ENCODE data around the gene ASCL3. TPM values are rescaled to one million over a fixed set of nuclear protein-coding genes. Genes with fewer than 3 reads are reported as not detected.
A peak's percentile ranks its signal among the peaks of the same experiment; 100 is the strongest.

ASCL3 gene
- total RNA-seq, 1 donor from 2014 or later: not detected

GRCh38 chr11:8910649-8911026 lies 32.2 kb downstream of the ASCL3 start:
- peak overlapping the region; percentile 60 for H2AFZ ChIP-seq (ENCODE audit: low read depth, low read length)
- no peak for FAIRE-seq
- H3K27me3 ChIP-seq (ENCODE audit: insufficient read depth, low read length): no peaks in the 10 kb centered on the region
- peaks cover 2% of the 10 kb centered on the region for H3K36me3 ChIP-seq (ENCODE audit: insufficient read depth, low read length)
- H3K79me2 ChIP-seq (ENCODE audit: insufficient read depth, low read length): peaks cover 25% of the 10 kb centered on the region
- Mint-ChIP-seq H3K4me3 (ENCODE audit: unreplicated experiment) (peak overlapping the region; percentile 81), H3K27me3 (ENCODE audit: low read depth, unreplicated experiment) (no peaks in the 10 kb centered on the region), H3K4me1 (ENCODE audit: low read depth, unreplicated experiment) (peaks cover 46% of the 10 kb centered on the region), H3K36me3 (ENCODE audit: low read depth, unreplicated experiment) (no peaks in the 10 kb centered on the region), H3K27ac (ENCODE audit: unreplicated experiment) (no peak overlapping the region), H3K9me3 (ENCODE audit: unreplicated experiment) (no peaks in the 10 kb centered on the region)
- H4K20me1 ChIP-seq (ENCODE audit: insufficient read depth, low read length): no peaks in the 10 kb centered on the region
- H3K4me3 ChIP-seq (ENCODE audit: insufficient read depth, low read depth, low read length): peak overlapping the region; percentile 68
- no peak for TF ChIP-seq CTCF (IDR thresholded peaks at IDR 0.05; ENCODE audit: insufficient read depth, low read depth, low read length)
- no peak for TF ChIP-seq EZH2 (IDR thresholded peaks at IDR 0.05; ENCODE audit: insufficient read depth, low read length)
- no peaks in the 10 kb centered on the region for H3K9me3 ChIP-seq (ENCODE audit: insufficient read depth, low read depth, low read length)
- no peak overlapping the region for H3K27ac ChIP-seq (ENCODE audit: low read depth, low read length)
- no peak for DNase-seq (ENCODE audit: low read depth)
- H3K9ac ChIP-seq (ENCODE audit: low read length): peak overlapping the region; percentile 74
- H3K4me1 ChIP-seq (ENCODE audit: insufficient read depth, low read length): peaks cover 42% of the 10 kb centered on the region
- H3K4me2 ChIP-seq (ENCODE audit: low read length): peak overlapping the region; percentile 95

DNA sequence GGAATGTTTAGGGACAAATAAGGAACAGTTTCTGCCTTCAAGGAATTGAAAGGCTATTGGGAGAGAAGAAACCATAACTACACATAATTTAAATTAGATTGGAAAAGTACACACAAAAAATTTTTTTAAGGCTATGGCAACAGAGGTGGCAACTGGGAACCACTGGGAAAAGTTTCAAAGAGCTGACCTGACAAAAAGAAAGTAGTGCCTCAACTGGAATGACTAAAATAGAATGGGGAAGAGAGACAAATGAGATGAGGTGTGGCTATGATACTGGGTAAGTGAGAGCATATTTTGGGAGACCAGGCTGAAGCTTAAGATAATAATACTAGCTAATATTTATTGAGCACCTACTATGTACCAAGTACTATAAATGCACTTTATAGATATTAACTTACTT lies 34.7 kb downstream of the ASCL3 start:
- Histone ChIP-seq H3K9ac (ENCODE audit: low read length) (no peak overlapping the region), H3K79me2 (ENCODE audit: insufficient read depth, low read length) (peaks cover 14% of the 10 kb centered on the region), H3K4me1 (ENCODE audit: insufficient read depth, low read length) (peaks cover 34% of the 10 kb centered on the region), H3K9me3 (ENCODE audit: insufficient read depth, low read depth, low read length) (no peaks in the 10 kb centered on the region), H3K4me3 (ENCODE audit: insufficient read depth, low read depth, low read length) (no peak overlapping the region), H3K27me3 (ENCODE audit: insufficient read depth, low read length) (no peaks in the 10 kb centered on the region), H3K27ac (ENCODE audit: low read depth, low read length) (no peak overlapping the region), H2AFZ (ENCODE audit: low read depth, low read length) (no peak overlapping the region), H3K4me2 (ENCODE audit: low read length) (no peak overlapping the region), H4K20me1 (ENCODE audit: insufficient read depth, low read length) (no peaks in the 10 kb centered on the region), H3K36me3 (ENCODE audit: insufficient read depth, low read length) (no peaks in the 10 kb centered on the region)
- no peak overlapping the region for H3K27ac Mint-ChIP-seq (ENCODE audit: unreplicated experiment)
- FAIRE-seq: no peak
- H3K4me1 Mint-ChIP-seq (ENCODE audit: low read depth, unreplicated experiment): peaks cover 32% of the 10 kb centered on the region
- H3K4me3 Mint-ChIP-seq (ENCODE audit: unreplicated experiment): no peak overlapping the region
- no peaks in the 10 kb centered on the region for H3K36me3 Mint-ChIP-seq (ENCODE audit: low read depth, unreplicated experiment)
- DNase-seq (ENCODE audit: low read depth): no peak
- TF ChIP-seq EZH2 (IDR thresholded peaks at IDR 0.05; ENCODE audit: insufficient read depth, low read length): no peak
- no peak for TF ChIP-seq CTCF (IDR thresholded peaks at IDR 0.05; ENCODE audit: insufficient read depth, low read depth, low read length)
- no peaks in the 10 kb centered on the region for H3K27me3 Mint-ChIP-seq (ENCODE audit: low read depth, unreplicated experiment)
- no peaks in the 10 kb centered on the region for H3K9me3 Mint-ChIP-seq (ENCODE audit: unreplicated experiment)

GRCh38 chr11:8907116-8907515 lies 35.7 kb downstream of the ASCL3 start:
- no peaks in the 10 kb centered on the region for H3K9me3 Mint-ChIP-seq (ENCODE audit: unreplicated experiment)
- peak overlapping the region; percentile 74 for H3K4me2 ChIP-seq (ENCODE audit: low read length)

More at GRCh38 chr11:8907116-8907515, 35.7 kb downstream of the ASCL3 start:
- H3K4me1 ChIP-seq (ENCODE audit: insufficient read depth, low read length): peaks cover 30% of the 10 kb centered on the region
- H3K27ac Mint-ChIP-seq (ENCODE audit: unreplicated experiment): peak overlapping the region; percentile 94
- peaks cover 9% of the 10 kb centered on the region for H3K79me2 ChIP-seq (ENCODE audit: insufficient read depth, low read length)
- H2AFZ ChIP-seq (ENCODE audit: low read depth, low read length): no peak overlapping the region
- H3K9ac ChIP-seq (ENCODE audit: low read length): peak overlapping the region; percentile 52
- DNase-seq (ENCODE audit: low read depth) (no peak), FAIRE-seq (no peak)
- peak overlapping the region; percentile 66 for H3K27ac ChIP-seq (ENCODE audit: low read depth, low read length)
- no peaks in the 10 kb centered on the region for H4K20me1 ChIP-seq (ENCODE audit: insufficient read depth, low read length)
- no peaks in the 10 kb centered on the region for H3K27me3 ChIP-seq (ENCODE audit: insufficient read depth, low read length)
- H3K36me3 ChIP-seq (ENCODE audit: insufficient read depth, low read length): no peaks in the 10 kb centered on the region
- no peak overlapping the region for H3K4me3 Mint-ChIP-seq (ENCODE audit: unreplicated experiment)
- H3K9me3 ChIP-seq (ENCODE audit: insufficient read depth, low read depth, low read length): no peaks in the 10 kb centered on the region
- H3K36me3 Mint-ChIP-seq (ENCODE audit: low read depth, unreplicated experiment): no peaks in the 10 kb centered on the region
- no peak overlapping the region for H3K4me3 ChIP-seq (ENCODE audit: insufficient read depth, low read depth, low read length)
- H3K27me3 Mint-ChIP-seq (ENCODE audit: low read depth, unreplicated experiment): no peaks in the 10 kb centered on the region
- TF ChIP-seq CTCF (IDR thresholded peaks at IDR 0.05; ENCODE audit: insufficient read depth, low read depth, low read length): no peak
- no peak for TF ChIP-seq EZH2 (IDR thresholded peaks at IDR 0.05; ENCODE audit: insufficient read depth, low read length)
- H3K4me1 Mint-ChIP-seq (ENCODE audit: low read depth, unreplicated experiment): peaks cover 27% of the 10 kb centered on the region

Measured in astrocyte (in vitro differentiated cells and primary cell).